ENCODE measurements around the gene PLA2G6.

The PLA2G6 gene

DNA sequence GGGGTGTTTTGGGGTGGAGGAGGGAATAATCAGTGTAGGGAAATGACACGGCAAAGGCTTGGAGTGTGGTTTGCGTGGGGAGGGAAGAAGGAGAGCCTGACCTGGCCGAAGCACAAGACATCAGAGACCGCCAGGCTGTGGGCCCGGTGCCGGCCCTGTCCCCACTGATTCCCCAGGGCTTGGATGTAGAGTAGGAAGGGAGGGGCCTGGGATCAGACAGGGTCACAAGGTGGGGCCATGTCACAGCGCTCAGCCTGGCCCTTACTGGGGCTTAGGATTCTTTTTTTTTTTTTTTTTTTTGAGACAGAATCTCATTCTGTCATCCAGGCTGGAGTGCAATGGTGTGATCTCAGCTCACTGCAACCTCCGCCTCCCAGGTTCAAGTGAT is 114.6 kb downstream of the PLA2G6 start:
- TF ChIP-seq, protein P1, sequence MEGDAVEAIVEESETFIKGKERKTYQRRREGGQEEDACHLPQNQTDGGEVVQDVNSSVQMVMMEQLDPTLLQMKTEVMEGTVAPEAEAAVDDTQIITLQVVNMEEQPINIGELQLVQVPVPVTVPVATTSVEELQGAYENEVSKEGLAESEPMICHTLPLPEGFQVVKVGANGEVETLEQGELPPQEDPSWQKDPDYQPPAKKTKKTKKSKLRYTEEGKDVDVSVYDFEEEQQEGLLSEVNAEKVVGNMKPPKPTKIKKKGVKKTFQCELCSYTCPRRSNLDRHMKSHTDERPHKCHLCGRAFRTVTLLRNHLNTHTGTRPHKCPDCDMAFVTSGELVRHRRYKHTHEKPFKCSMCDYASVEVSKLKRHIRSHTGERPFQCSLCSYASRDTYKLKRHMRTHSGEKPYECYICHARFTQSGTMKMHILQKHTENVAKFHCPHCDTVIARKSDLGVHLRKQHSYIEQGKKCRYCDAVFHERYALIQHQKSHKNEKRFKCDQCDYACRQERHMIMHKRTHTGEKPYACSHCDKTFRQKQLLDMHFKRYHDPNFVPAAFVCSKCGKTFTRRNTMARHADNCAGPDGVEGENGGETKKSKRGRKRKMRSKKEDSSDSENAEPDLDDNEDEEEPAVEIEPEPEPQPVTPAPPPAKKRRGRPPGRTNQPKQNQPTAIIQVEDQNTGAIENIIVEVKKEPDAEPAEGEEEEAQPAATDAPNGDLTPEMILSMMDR (IDR thresholded peaks at IDR 0.05; ENCODE audit: low read depth, low read length, missing control alignments), result no peak
- in situ Hi-C loops (cut with HindIII; ENCODE audit: low sequenced_read_pairs), result no loop called here
- no peak for DNase-seq (ENCODE audit: low read depth)
- no peak overlapping the region for H3K4me3 ChIP-seq (ENCODE audit: low read depth, low read length)

DNA sequence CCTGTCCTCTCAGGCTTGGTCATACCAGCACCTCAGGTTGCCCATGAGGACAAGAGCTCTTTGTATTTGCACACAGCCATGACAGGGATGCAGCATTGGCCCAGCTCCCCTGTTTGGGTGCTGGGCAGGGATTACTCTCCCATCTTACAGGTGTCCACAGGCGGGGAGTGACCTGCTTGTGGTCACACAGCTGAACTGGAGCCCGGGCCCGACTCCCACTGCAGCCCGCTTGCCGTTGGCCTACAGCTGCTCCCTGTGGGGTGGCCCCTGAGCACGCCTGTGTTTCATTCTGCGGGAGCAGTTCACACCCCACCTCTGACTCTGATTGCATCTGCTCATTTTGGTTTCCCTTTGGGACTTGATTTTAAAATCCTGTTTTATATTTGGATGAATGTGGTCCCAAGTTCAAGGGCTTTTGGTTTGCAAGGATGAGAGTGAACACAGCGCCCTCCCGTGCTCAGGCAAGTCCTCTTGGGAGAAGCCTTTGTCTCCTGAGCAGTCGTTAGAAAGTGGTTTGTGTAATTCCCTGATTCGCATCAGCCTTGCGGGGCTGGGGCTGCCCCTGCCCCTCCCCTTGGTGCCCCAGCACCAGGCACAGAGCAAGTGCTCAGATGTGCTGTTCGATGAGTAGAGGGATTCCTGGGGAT is 115.1 kb downstream of the PLA2G6 start:
- in situ Hi-C loops (cut with HindIII; ENCODE audit: low sequenced_read_pairs), result no loop called here
- no peak overlapping the region for H3K4me3 ChIP-seq (ENCODE audit: low read depth, low read length)
- TF ChIP-seq, protein P1 (IDR thresholded peaks at IDR 0.05; ENCODE audit: low read depth, low read length, missing control alignments), result no peak
- DNase-seq (ENCODE audit: low read depth), result no peak

DNA sequence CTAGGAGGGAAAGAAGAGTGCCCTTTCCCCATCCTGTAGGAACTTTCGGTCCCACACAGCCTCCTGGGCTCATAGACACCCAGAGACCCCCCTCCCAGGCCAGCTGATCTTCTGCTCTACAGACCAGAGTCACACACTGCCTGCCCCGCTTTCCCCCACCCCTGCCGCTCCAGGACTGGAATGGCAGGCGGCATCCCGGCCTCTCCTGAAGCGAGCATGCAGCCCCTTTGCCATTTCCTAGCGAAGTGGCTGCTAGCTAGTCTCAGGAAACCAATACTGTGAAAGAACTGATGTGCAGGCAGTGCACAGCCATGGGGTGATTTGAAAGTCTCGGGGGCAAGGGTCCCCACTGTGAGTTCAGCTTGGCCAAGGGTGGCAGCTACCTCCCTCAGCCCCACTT is 116.1 kb downstream of the PLA2G6 start:
- in situ Hi-C loops (cut with HindIII; ENCODE audit: low sequenced_read_pairs), result no loop called here
- no peak overlapping the region for H3K4me3 ChIP-seq (ENCODE audit: low read depth, low read length)
- TF ChIP-seq, protein P1 (IDR thresholded peaks at IDR 0.05; ENCODE audit: low read depth, low read length, missing control alignments), result no peak
- DNase-seq (ENCODE audit: low read depth), result no peak

DNA sequence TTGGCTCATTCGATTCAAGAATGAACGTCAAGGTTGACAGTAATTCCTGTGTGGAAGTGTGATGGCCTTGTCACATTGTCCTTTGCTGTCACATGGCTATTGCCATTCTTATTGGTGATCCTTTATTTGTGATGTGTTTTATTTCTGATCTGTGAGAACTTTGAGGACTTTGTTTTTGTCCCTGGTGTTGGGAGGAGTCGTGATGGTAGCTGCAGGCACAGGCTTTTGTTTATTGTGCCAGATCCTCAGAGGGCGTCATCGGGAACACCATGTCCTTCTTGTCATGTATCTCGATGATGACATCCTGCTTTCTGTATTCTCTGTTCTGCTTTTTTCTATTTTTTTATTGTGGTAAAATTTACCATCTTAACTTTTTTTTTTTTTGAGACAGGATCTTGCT is 118.8 kb downstream of the PLA2G6 start:
- no peak overlapping the region for H3K4me3 ChIP-seq (ENCODE audit: low read depth, low read length)
- TF ChIP-seq, protein P1 (IDR thresholded peaks at IDR 0.05; ENCODE audit: low read depth, low read length, missing control alignments), result no peak
- in situ Hi-C loops (cut with HindIII; ENCODE audit: low sequenced_read_pairs), result no loop called here
- DNase-seq (ENCODE audit: low read depth), result no peak

All from astrocyte of the cerebellum (primary cell).